C4-2B (cell line): ENCODE results near the gene NAGPA.

Experiments used
- H3K27ac ChIP-seq: fragments of 450-650 bp; 2 replicates; pipeline ENCODE4 v1.5.1; 2017
- ZFX ChIP-seq: fragments of 450-650 bp; IDR thresholded peaks from 2 replicates; pipeline ENCODE4 v1.6.1; 2017
- TF ChIP-seq, protein P1 (sequence below): fragments of 450-650 bp; conservative IDR thresholded peaks from 2 replicates; pipeline ENCODE4 v1.5.1; 2017; ENCODE audit warnings: mild to moderate bottlenecking

NAGPA gene

GRCh38 chr16:5016967-5017677, 16.6 kb downstream of the NAGPA start:
- H3K27ac ChIP-seq, result no peak overlapping the region
- TF ChIP-seq ZFX, result no peak
- TF ChIP-seq, protein P1, sequence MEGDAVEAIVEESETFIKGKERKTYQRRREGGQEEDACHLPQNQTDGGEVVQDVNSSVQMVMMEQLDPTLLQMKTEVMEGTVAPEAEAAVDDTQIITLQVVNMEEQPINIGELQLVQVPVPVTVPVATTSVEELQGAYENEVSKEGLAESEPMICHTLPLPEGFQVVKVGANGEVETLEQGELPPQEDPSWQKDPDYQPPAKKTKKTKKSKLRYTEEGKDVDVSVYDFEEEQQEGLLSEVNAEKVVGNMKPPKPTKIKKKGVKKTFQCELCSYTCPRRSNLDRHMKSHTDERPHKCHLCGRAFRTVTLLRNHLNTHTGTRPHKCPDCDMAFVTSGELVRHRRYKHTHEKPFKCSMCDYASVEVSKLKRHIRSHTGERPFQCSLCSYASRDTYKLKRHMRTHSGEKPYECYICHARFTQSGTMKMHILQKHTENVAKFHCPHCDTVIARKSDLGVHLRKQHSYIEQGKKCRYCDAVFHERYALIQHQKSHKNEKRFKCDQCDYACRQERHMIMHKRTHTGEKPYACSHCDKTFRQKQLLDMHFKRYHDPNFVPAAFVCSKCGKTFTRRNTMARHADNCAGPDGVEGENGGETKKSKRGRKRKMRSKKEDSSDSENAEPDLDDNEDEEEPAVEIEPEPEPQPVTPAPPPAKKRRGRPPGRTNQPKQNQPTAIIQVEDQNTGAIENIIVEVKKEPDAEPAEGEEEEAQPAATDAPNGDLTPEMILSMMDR, result no peak

GRCh38 chr16:5015887-5016286, 17.8 kb downstream of the NAGPA start:
- H3K27ac ChIP-seq, result no peak overlapping the region
- TF ChIP-seq, protein P1, result no peak
- no peak for TF ChIP-seq ZFX

DNA sequence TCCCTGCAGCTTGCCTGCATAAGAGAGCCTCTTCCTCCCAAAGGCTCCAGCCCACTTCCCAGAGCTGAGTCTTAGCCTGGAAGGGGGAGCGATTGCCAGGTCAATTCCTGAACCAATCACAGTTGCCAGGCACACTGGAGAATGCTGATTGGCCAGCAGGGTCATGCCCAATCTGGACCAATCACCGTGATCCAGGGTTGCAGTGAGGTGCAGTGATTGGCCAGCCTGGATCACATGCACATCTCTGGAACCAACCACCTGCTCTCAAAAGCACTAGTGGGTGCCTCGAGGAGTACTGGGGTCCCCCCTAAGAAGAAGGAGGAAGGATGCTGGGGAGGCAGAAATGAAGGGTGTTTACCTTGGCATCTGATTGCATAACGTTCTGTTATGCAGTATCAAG, 18.4 kb downstream of the NAGPA start:
- TF ChIP-seq, protein P1, result no peak
- TF ChIP-seq ZFX, result no peak
- H3K27ac ChIP-seq, result no peak overlapping the region

GRCh38 chr16:5012887-5013286, 20.8 kb downstream of the NAGPA start:
- TF ChIP-seq, protein P1, result no peak
- TF ChIP-seq ZFX, result no peak
- H3K27ac ChIP-seq, result no peak overlapping the region

DNA sequence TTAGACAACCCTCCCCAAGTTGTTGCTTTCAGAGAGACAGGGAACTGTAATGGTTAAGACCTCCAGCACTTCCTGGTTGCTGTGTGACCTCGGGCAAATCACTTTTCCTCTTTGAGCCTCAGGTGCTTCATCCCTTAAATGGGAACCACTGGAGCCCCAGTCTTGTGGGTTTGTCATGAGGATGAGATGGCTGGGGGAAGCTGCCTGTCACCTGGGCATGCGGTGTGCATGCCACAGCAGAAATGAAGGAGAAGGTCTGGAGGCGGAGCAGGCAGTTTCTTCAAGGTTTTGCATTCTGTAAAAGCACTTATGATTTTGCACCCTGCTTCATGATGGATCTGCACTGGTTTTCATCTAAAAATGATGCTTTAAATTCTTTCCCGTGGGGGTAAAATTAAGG, 22.1 kb downstream of the NAGPA start:
- no peak overlapping the region for H3K27ac ChIP-seq
- TF ChIP-seq, protein P1, result no peak
- TF ChIP-seq ZFX, result no peak

DNA sequence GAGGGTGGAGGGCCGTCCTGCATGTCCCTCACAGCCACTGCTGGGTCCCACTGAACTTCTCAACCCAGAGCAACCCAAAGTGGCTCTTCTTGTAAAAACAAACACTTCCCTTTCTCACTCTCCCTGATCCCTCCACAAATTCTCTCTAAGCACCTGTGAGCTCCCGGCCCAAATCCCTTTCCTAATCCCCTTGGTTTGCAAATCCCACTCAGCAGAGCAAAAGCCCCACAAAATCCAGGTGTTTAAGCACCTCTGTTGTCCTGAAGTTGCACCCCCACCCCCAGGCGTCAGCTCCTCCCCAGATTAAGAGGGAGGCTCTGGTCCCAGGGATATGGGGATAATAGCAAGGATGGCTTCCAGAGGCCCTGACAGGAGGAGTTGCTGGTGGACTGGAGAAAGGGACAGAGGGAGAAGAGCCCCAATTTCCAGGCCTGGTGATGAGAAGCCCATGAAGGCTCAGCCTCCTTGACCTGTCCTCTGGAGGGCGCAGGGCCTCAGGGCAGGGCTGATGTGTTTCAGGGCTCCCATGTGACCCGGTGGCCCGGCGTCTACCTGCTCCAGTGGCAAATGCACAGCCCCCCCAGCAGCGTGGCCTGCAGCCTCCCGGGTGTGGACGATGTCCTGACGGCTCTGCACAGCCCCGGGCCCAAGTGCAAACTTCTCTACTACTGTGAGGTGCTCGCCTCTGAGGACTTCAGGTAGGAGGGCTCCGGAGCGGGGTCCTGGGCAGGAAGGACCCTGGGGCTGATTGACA, 23.0 kb downstream of the NAGPA start:
- no peak overlapping the region for H3K27ac ChIP-seq

GRCh38 chr16:5008311-5008731, 25.4 kb downstream of the NAGPA start:
- H3K27ac ChIP-seq, result no peak overlapping the region
- TF ChIP-seq, protein P1, result no peak
- TF ChIP-seq ZFX, result no peak

More for the DNA sequence above, 23.0 kb downstream of the NAGPA start:
- TF ChIP-seq ZFX, result no peak
- TF ChIP-seq, protein P1, result no peak
